ENCODE results near the gene TULP4. TPM values are rescaled to one million over a fixed set of nuclear protein-coding genes. Genes with fewer than 3 reads are reported as not detected.

TULP4 gene
- polyA plus RNA-seq, 3 donors, result 6.5 to 10.6 (median 7.9) TPM

GRCh38 chr6:158290040-158290439, 22.2 kb upstream of the TULP4 start:
- H3K27ac ChIP-seq (ENCODE audit: low read depth in 1 of 2, low read length in 2 of 2), result no peak overlapping the region
- intact Hi-C loops (cut with micrococcal nuclease), result no loop called here

DNA sequence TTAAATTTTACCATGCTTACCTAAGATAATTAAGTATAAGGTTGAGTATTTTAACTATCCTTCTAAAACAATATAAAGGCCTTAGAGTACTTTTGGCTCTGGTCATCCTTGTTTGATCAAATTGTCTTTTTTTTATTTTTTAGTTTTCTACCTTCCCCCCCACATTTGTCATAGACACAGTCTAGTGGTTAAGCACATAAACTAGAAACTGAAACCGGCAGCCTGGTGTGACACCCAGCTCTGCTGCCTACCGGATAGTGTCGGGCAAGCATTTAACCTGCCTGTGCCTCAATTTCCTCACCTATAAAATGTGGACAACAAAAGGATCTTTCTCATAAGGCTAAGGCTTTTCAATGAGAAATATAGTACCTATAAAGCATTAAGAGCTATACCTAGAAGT, 21.6 kb upstream of the TULP4 start:
- no peak for DNase-seq
- H3K4me3 Mint-ChIP-seq, result no peak overlapping the region
- intact Hi-C loops (cut with micrococcal nuclease), result no loop called here
- peaks cover 5 to 7% of the 10 kb centered on the region in 2 donors for H3K4me1 ChIP-seq (ENCODE audit: control insufficient read depth in 1 of 2, insufficient read depth in 2 of 2, low read length in 2 of 2)
- H3K27me3 Mint-ChIP-seq (ENCODE audit: low read depth in 3 of 3), result peaks cover 0 to 1% (median 0%) of the 10 kb centered on the region in 3 donors
- WGBS (ENCODE audit: insufficient coverage), result 93% methylated on average over 3 of the region's 3 CpGs
- no peaks in the 10 kb centered on the region for H4K20me1 ChIP-seq (ENCODE audit: insufficient read depth, low read length)
- H3K36me3 Mint-ChIP-seq, result peaks cover under 1 to 5% of the 10 kb centered on the region in 2 donors
- peak overlapping the region in 2 of 7 donors; percentile 11 to 58 for H3K27ac Mint-ChIP-seq
- no peaks in the 10 kb centered on the region for H3K79me2 ChIP-seq (ENCODE audit: insufficient read depth, low read length)
- no peaks in the 10 kb centered on the region for H3K36me3 ChIP-seq (replicated peaks in 1 of 2; ENCODE audit: control insufficient read depth in 1 of 2, insufficient read depth in 2 of 2, low read length in 2 of 2)
- peaks cover 3 to 11% of the 10 kb centered on the region in 2 donors for H3K9me3 ChIP-seq (replicated peaks in 1 of 2; ENCODE audit: control insufficient read depth in 1 of 2, insufficient read depth in 1 of 2, low read length in 2 of 2)
- no peak overlapping the region for H3K4me2 ChIP-seq (replicated peaks; ENCODE audit: extremely low read depth, low read length, poor library complexity, severe bottlenecking)
- H3K9me3 Mint-ChIP-seq, result peaks cover 2 to 11% (median 5%) of the 10 kb centered on the region in 7 donors
- H3K9ac ChIP-seq (ENCODE audit: insufficient read depth, low read length, poor library complexity, severe bottlenecking), result no peak overlapping the region
- no peak overlapping the region for H2AFZ ChIP-seq (ENCODE audit: insufficient read depth, low read depth, low read length, poor library complexity, severe bottlenecking)
- no peaks in the 10 kb centered on the region for H3K27me3 ChIP-seq (ENCODE audit: control insufficient read depth in 2 of 2, insufficient read depth in 2 of 2, low read length in 2 of 2)
- no peak overlapping the region for H3K4me3 ChIP-seq (replicated peaks in 1 of 3; ENCODE audit: low read depth in 2 of 3, low read length in 3 of 3)
- no peak overlapping the region for H3K27ac ChIP-seq (ENCODE audit: low read depth in 1 of 2, low read length in 2 of 2)
- peaks cover 9% of the 10 kb centered on the region for H3K4me1 Mint-ChIP-seq
- TF ChIP-seq, protein P1, sequence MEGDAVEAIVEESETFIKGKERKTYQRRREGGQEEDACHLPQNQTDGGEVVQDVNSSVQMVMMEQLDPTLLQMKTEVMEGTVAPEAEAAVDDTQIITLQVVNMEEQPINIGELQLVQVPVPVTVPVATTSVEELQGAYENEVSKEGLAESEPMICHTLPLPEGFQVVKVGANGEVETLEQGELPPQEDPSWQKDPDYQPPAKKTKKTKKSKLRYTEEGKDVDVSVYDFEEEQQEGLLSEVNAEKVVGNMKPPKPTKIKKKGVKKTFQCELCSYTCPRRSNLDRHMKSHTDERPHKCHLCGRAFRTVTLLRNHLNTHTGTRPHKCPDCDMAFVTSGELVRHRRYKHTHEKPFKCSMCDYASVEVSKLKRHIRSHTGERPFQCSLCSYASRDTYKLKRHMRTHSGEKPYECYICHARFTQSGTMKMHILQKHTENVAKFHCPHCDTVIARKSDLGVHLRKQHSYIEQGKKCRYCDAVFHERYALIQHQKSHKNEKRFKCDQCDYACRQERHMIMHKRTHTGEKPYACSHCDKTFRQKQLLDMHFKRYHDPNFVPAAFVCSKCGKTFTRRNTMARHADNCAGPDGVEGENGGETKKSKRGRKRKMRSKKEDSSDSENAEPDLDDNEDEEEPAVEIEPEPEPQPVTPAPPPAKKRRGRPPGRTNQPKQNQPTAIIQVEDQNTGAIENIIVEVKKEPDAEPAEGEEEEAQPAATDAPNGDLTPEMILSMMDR (IDR thresholded peaks at IDR 0.05), result no peak

More at GRCh38 chr6:158290040-158290439, 22.2 kb upstream of the TULP4 start:
- Mint-ChIP-seq H3K9me3 (peaks cover 0 to 7% (median 4%) of the 10 kb centered on the region in 7 donors), H3K4me1 (peaks cover 9% of the 10 kb centered on the region), H3K36me3 (peaks cover 3 to 5% of the 10 kb centered on the region in 2 donors), H3K4me3 (no peak overlapping the region), H3K27me3 (ENCODE audit: low read depth in 3 of 3) (peaks cover 0 to 1% (median 0%) of the 10 kb centered on the region in 3 donors), H3K27ac (peak overlapping the region in 2 of 7 donors; percentile 11 to 58)
- DNase-seq, result no peak
- H3K79me2 ChIP-seq (ENCODE audit: insufficient read depth, low read length), result no peaks in the 10 kb centered on the region
- peaks cover 0 to 7% of the 10 kb centered on the region in 2 donors for H3K9me3 ChIP-seq (replicated peaks in 1 of 2; ENCODE audit: control insufficient read depth in 1 of 2, insufficient read depth in 1 of 2, low read length in 2 of 2)
- no peaks in the 10 kb centered on the region for H4K20me1 ChIP-seq (ENCODE audit: insufficient read depth, low read length)
- no peaks in the 10 kb centered on the region for H3K27me3 ChIP-seq (ENCODE audit: control insufficient read depth in 2 of 2, insufficient read depth in 2 of 2, low read length in 2 of 2)
- H3K4me2 ChIP-seq (replicated peaks; ENCODE audit: extremely low read depth, low read length, poor library complexity, severe bottlenecking), result no peak overlapping the region
- WGBS (ENCODE audit: insufficient coverage), result 100% methylated on average over 2 of the region's 3 CpGs
- no peak overlapping the region for H2AFZ ChIP-seq (ENCODE audit: insufficient read depth, low read depth, low read length, poor library complexity, severe bottlenecking)
- TF ChIP-seq, protein P1 (IDR thresholded peaks at IDR 0.05), result no peak
- no peak overlapping the region for H3K4me3 ChIP-seq (replicated peaks in 1 of 3; ENCODE audit: low read depth in 2 of 3, low read length in 3 of 3)
- H3K4me1 ChIP-seq (ENCODE audit: control insufficient read depth in 1 of 2, insufficient read depth in 2 of 2, low read length in 2 of 2), result peaks cover 5 to 7% of the 10 kb centered on the region in 2 donors
- no peaks in the 10 kb centered on the region for H3K36me3 ChIP-seq (replicated peaks in 1 of 2; ENCODE audit: control insufficient read depth in 1 of 2, insufficient read depth in 2 of 2, low read length in 2 of 2)
- H3K9ac ChIP-seq (ENCODE audit: insufficient read depth, low read length, poor library complexity, severe bottlenecking), result no peak overlapping the region
